ENCODE results near the gene PDZD4.

The PDZD4 gene

DNA sequence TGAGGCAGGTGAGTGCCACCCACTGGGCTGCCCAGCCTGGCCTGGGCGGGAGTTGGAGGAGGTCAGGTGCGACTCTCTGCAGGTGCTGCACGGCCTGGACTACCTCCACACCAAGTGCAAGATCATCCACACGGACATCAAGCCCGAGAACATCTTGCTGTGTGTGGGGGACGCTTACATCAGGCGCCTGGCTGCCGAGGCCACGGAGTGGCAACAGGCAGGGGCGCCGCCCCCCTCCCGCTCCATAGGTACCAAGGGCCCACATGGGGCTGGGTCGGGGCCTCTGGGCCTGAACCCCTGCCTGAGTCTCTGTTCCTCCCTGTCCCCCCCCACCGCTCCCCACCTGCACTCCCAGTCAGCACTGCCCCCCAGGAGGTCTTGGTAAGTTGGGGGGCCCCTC, 47.5 kb downstream of the PDZD4 start:
- no peak for DNase-seq

DNA sequence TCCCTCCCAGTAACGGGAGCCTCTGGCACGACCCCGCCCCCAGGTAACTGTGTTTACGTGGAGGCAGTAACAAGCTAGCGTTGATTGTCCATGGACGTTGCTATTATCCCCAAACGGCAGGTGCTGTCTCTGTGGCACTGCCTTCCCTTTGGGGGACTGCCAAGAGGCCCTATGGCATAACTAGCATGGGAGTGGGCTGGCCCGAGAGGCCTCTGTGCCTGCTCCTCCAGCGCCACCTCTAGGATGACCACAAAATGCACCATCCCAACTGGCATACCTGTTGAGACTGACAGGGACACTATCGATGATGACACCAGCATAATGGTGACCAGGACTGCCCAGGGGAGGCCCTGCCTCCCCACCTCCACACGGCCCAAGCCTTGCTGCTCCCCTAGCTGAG, 48.0 kb downstream of the PDZD4 start:
- DNase-seq = no peak

DNA sequence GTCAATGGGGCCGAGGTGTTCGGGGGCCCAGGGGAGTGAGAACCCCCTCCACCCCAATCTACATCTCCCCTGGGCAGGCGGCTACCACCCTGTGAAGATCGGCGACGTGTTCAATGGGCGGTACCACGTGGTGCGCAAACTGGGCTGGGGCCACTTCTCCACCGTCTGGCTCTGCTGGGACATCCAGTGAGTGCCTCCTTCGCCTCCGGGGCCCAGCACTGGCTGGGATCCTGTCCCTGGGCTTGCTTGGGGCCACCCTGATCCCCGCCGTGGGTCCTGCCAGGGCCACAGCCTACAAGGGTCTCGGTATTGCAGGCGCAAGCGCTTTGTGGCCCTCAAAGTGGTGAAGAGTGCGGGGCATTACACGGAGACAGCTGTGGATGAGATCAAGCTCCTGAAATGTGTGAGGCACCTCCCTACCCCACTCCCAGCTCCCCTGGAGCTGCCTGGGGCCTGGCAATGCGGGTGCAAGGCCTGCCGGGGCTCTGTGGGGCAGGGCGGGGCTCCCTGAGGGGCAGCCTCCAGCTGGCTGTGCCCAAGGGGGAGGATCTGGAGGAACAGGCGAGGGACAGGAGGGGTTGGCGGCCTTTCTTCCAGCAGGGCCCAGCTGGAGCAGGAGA, 48.8 kb downstream of the PDZD4 start:
- DNase-seq = no peak

DNA sequence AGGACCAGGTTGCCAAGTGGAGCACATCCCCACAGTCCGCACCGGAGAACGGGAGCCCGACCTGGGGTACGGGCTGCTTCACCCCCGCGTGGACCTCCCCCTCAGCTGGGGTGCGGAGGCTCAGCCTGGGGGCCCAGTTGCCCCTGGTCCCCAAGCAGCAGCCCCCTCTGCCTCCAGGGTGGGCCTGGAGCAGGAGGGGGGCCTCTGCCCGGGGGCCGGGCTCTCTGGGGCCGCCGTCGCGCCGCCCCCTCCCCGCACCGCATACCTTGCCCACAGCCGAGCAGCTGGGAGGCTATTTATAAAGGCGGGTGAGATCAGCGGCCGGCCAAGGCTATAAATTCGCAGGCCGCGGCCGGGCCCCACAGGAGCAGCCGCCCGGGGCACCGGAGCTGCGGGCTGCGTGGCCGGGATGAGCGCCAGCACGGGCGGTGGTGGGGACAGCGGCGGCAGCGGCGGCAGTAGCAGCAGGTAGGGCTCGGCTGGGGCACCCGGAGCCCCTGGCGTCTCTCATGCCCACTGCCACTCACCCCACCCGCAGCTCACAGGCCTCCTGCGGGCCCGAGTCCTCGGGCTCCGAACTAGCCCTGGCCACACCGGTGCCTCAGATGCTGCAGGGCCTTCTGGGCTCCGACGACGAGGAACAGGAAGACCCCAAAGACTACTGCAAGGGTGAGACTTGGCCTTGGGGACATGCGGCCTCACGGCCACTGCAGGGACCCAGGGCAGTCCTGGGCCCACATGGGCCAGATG, 49.5 kb downstream of the PDZD4 start, which contains the start of gene SRPK3:
TSS of gene SRPK3 (plus strand) at position 364 of the 750 bp plus-strand sequence. CDS start at position 410, 46 bp downstream.
- DNase-seq = peak; percentile 54

DNA sequence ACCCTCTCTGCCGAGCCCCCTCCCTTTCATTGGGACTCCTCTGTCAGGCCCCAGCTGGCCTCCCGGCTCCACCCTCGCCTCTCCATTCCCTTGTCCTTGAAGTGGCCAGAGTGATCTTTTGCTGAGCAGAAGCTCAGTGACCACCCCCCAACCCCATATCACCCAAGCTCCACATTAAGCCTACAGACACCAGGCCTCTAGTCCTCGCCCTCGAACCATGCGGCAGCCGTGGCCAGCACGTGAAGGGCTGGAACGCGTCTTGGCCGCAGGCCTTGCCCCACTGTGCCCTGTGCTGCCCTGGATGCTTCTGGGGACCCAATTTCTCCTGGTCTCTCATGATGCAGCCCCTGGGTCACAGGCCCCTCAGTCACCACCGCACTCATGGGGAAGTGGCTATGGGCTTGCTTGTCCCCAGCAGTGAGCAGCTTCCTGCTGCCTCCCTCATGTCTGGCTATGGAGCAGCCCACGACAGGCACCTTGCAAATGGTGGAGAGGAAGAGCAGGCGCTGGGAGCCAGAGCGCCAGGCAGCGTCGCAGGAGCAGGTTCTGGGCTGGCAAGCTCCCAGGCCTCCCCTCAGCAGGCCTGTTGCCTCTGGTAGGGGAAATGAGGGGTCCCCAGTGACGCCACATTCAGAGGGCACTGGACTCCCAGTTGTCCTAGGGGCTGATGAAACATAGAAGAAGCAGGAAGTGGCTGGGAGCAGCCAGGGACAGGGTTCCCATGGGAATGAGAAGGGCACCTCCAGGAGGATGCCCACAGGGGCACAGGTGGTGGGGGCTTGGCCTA, 50.3 kb downstream of the PDZD4 start:
- no peak for DNase-seq

DNA sequence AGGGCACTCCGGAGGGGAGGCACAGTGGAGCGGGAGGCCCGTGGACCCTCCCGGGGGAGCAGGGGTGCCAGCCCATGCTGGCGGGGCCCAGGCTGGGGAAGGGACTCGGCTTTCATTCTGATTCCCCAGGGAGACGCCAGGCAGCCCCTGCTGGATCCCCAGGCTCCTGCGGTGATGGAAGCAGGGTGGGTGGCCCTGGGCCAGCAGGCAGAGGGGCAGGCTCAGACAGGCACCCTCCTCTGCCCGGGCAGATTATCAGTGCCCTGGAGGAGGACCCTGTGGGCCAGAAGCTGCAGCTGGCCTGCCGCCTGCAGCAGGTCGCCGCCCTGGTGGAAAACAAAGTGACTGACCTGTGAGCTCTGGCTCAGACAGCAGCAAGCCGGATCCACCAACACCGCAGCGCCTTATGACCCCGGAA, 51.7 kb downstream of the PDZD4 start:
- DNase-seq = peak; percentile 22

DNA sequence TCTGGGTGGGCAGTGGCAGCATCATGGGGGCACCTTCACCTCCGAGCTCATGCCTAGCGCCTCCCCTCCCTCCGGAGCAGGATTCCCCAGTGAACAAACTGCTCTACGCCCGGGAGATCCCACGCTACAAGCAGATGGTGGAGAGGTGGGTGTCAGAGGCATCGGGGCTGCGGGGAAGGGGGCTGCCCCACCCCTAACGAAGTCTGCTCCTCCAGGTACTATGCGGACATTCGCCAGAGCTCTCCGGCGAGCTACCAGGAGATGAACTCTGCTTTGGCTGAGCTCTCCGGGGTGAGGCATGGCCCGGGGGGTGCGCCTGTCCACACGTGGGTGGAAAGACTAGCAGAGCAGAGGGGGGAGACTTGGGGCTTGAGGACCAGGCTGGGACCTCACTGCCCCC, 52.2 kb downstream of the PDZD4 start:
- DNase-seq = peak; percentile 25

DNA sequence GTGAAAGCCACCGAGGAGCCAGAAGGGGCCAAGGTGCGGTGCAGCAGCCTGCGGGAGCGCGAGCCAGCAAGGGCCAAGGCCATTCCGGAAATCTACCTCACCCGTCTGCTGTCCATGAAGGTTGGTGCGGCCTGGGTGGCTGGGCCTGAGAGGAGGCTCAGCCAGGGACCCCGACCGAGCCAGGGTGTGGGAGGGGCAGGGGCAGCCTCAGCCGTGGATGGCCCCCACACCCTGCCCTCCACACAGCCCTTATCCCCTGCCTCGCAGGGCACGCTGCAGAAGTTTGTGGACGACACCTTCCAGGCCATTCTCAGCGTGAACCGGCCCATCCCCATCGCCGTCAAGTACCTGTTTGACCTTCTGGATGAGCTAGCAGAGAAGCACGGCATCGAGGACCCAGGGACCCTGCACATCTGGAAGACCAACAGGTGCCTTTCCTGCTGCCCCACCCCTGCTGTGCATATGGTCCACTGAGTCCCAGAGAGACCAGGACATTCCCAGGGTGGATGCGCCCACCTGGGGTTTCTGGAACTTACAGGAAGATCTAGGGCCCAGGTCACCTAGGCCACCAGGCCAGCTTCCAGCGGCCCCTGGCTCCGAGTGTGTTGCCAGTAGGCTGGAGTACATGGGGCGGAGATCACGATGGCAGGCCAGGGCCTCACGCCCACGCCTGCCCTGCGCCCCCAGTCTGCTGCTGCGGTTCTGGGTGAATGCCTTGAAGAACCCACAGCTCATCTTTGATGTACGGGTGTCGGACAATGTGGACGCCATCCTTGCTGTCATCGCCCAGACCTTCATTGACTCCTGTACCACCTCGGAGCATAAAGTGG, 52.9 kb downstream of the PDZD4 start:
- DNase-seq = no peak

DNA sequence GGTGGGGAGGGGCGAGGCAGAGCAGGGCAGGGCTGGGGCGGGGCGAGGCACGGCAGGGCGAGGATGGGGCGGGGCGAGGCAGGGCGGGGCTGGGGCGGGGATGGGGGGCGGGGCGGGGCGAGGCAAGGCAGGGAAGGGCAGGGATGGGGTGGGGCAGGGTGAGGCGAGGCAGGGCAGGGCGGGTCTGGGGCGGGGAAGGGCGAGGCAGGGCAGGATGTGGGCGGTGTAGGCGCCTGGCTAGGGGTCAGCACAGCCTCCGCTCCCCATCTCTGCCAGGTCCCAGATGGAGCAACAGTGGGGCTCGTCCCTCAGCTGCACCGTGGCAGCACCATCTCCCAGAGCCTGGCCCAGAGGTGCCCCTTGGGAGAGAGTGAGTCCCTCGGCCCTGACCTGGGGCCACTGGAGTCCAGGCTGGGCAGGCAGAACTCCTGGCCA, 53.7 kb downstream of the PDZD4 start:
- DNase-seq = no peak

DNA sequence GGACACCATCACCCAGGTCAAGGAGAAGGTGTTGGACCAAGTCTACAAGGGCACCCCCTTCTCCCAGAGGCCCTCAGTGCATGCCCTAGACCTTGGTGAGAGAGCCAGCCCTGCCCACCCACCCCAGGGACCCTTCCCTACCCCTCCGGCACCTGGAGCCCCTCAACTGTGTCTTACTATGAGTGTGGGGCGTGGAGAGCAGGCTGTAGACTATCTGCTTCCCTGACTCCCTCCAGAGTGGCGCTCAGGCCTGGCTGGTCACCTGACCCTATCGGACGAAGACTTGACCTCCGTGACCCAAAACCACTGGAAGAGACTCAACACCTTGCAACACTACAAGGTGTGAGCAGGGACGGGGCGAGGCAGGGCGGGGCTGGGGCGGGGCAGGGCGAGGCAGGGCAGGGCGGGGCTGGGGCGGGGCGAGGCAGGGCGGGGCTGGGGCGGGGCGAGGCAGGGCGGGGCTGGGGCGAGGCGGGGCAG, 54.2 kb downstream of the PDZD4 start:
- DNase-seq = no peak

DNA sequence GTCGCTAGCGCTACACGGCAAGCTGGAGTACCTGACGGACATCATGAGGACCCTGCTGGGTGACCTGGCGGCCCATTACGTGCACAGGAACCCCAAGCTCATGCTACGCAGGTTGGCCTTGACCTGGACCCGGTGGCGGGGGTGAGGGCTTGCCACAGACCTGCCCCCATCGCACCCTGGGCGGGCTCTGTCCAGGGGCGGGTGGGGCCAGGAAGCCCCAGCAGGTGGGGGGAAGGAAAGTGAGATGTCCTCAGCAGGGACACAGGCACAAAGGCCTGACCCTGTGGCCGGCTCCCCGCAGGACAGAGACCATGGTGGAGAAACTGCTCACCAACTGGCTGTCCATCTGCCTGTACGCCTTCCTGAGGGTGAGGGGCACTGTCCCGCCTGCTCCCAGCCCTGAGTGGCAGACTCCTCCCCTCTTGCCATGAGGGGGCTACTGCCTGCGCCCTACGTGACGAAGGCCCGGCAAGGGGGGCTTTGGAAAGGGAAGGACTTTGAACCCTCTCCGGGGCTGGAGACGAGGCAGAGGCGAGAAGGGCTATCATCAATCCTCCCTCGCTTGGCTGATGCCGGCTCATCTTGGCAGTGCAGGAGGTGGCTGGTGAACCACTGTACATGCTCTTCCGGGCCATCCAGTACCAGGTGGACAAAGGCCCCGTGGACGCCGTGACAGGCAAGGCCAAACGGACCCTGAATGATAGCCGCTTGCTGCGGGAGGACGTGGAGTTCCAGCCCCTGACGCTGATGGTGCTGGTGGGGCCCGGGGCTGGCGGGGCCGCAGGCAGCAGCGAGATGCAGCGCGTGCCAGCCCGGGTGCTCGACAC, 54.8 kb downstream of the PDZD4 start:
- DNase-seq = peak; percentile 27

DNA sequence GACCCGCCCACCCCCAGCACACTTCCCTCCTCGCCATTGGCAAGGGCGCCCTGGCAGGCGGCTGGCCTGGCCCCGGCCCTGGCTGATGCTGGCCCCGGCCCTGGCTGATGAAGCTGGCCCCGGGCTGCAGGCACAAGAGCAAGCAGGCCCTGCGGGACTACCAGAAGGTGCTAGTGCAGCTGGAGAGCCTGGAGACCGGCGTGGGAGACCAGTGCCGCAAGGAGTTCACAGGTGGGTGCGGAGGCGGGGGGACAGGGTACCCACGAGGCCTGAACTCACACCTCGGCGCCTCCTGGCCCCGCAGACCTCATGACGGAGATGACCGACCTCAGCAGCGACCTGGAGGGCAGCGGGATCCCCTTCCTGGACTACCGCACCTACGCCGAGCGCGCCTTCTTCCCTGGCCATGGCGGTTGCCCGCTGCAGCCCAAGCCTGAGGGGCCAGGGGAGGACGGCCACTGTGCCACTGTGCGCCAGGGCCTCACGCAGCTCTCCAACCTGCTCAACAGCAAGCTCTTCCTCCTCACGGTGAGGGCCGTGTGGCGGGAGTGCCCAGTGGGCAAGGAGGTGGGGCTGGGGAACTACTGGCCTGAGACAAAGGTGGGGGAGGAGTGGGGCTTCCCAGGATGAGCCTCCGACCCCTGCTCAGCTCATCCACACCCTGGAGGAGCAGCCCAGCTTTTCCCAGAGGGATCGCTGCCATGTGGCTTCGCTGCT, 55.6 kb downstream of the PDZD4 start:
- no peak for DNase-seq

DNA sequence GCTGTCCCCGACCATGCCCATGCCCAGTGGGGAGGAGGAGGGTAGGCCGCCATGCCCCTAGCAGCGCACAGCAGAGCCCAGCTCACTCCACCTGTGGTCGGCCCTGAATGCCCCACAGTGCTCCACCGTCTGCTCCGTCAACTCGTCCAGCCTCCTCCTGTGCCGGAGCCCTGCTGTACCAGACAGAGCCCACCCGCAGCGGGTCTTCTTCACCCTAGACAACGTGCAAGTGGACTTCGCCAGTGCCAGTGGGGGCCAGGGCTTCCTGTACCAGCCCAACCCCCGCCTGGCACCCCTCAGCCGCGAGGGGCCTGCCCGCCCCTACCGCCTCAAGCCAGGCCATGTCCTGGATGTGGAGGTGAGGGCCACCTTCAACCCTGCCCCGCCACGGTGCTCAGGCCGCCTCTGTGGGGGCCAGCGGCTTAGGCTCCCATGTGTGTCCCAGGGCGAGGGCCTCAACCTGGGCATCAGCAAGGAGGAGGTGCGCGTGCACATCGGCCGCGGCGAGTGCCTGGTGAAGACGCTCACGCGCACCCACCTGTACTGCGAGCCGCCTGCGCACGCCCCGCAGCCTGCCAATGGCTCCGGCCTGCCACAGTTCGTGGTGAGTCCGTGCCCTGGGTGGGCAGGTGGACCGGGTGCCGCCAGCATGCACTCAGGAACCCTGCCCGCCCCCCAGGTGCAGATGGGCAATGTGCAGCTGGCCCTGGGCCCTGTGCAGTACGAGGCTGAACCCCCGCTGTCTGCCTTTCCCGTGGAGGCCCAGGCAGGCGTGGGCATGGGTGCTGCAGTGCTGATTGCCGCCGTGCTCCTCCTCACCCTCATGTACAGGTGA, 56.4 kb downstream of the PDZD4 start:
- no peak for DNase-seq

DNA sequence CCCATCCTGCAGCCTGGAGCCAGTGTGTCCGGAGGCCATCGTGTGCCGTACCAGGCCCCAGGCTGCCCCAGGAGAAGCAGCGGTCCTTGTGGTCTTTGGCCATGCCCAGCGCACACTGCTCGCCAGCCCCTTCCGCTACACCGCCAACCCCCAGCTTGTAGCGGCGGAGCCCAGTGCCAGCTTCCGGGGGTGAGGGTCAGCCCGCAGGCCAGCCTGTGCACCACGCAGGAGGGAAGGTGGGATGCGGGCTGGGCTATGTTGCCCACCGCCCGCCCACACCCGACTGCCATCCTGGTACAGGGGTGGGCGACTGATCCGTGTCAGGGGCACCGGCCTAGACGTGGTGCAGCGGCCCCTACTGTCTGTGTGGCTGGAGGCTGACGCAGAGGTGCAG, 57.1 kb downstream of the PDZD4 start:
- no peak for DNase-seq

DNA sequence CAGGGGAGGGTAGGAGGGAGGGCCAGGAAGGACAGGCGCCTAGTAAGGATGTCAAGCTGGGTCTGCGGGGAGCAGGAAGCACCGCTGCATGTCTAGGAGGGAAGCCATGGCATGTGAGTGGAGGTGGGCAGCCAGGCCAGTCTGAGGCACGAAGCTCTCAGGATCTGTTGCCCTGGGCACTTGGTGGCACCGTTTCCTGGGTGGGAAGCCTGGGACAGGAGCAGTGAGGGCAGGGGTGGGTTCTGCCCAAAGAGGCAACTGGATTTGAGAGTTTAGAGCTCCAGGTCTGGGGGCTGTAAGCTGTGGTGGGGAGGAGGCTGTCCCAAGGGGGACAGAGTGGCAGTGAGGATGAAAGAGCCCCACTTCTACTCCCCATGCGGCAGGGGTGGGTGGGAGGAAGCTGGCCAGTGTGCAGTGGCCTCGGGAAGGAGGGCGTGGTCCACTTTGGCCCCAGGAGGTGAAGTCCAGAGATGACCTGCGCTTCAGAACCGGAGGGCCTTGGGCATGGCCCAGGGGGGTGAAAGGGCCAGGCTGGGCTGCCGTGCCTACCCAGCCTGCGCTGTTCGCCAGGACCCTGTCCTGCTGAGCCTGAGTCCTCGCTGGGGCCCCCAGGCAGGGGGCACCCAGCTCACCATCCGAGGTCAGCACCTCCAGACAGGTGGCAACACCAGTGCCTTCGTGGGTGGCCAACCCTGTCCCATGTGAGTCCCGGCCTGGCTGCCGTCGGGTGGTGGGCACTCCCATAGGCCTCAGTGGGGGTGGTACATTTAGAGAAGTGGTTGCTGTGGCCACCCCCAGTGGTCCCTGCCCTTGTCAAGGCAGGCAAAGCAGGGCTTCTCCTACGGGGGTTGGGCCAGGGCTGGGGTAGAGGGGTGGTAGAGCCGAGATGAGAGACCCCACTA, 57.8 kb downstream of the PDZD4 start:
- no peak for DNase-seq

DNA sequence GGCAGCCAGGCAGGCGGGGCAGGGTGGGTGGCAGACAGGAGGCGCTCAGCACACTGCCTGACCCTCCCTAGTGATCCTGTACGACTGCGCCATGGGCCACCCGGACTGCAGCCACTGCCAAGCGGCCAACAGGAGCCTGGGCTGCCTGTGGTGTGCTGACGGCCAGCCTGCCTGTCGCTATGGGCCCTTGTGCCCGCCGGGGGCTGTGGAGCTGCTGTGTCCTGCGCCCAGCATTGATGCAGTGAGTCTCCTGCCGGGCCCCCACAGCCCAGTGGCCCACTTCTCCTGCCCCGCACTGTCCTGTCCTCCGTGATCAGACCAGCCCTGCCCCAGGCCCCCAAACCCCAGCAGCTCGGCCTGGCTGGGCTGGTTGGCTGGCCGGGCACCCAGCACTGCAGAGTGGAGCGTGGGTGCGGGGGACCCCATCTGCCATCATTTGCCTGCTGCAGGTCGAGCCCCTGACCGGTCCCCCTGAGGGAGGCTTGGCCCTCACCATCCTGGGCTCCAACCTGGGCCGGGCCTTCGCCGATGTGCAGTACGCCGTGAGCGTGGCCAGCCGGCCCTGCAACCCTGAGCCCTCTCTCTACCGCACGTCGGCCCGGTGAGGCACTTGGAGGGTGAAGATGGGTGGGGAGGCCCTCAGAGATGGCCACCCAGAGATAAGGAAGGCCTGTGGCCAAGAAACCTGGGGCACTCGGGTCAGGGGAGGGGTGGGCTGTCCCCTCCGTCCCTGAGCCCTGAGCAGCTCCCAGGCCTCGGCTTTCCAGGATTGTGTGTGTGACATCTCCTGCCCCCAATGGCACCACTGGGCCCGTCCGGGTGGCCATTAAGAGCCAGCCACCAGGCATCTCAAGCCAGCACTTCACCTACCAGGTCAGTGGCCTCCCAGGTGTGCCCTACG, 58.7 kb downstream of the PDZD4 start:
- DNase-seq = no peak

DNA sequence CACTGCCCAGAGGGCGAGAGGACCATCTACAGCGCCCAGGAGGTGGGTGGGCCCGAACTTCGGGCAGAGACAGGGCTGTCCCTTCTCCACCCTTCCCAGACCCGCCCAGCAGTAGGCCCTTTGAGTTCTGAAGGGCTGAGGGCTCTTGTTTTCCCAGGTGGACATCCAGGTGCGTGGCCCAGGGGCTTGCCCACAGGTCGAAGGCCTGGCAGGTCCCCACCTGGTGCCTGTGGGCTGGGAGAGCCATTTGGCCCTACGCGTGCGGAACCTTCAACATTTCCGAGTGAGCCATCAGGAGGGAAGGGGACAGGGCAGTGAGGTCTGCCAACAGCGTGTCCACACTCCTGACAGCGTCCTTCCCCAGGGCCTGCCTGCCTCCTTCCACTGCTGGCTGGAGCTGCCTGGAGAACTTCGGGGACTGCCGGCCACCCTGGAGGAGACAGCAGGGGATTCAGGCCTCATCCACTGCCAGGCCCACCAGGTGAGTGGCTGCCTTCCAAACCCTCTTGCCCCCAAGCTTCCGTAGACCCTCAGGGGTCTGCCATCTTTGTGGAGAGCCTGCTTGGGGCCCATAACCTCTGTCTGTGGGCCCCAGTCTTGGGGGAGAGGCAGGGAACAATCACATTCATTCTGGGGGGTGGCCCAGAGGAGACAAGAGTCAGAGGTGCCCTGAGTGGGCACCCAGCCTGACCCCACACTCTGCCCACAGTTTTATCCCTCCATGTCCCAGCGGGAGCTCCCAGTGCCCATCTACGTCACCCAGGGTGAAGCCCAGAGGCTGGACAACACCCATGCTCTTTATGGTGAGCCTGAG, 59.5 kb downstream of the PDZD4 start:
- no peak for DNase-seq
